Fibroblast of lung (primary cell): Measurements from ENCODE around the gene TBX3. TPM values are rescaled to one million over a fixed set of nuclear protein-coding genes. Genes with fewer than 3 reads are reported as not detected.
A peak's percentile ranks its signal among the peaks of the same experiment; 100 is the strongest.

Experiments
- DNase-seq, 2 donors: peaks; one replicate each; pipeline versions ENCODE4 v3.0.0 to v3.0.0-alpha.2; 2010; ENCODE audit warnings: low read depth in 2 of 2
- H2AFZ ChIP-seq: 2 replicates; pipeline ENCODE4 v1.5.1; 2012; ENCODE audit warnings: low read length, control low read depth, inconsistent platforms
- H3K27ac ChIP-seq: 2 replicates; pipeline ENCODE4 v1.5.1; 2011; ENCODE audit warnings: low read length, control low read depth; ENCODE audit not compliant: insufficient read depth
- H3K27me3 ChIP-seq: 2 replicates; pipeline ENCODE4 v1.5.1; 2011; ENCODE audit warnings: mild to moderate bottlenecking, low read length; ENCODE audit not compliant: control insufficient read depth, insufficient read depth
- H3K36me3 ChIP-seq: 2 replicates; pipeline ENCODE4 v1.5.1; 2011; ENCODE audit warnings: low read length; ENCODE audit not compliant: control insufficient read depth, insufficient read depth
- H3K4me1 ChIP-seq: 2 replicates; pipeline ENCODE4 v1.5.1; 2011; ENCODE audit warnings: low read length; ENCODE audit not compliant: control insufficient read depth, insufficient read depth; ENCODE audit errors: extremely low read depth
- H3K4me2 ChIP-seq: 2 replicates; pipeline ENCODE4 v1.5.1; 2011; ENCODE audit warnings: low read length, control low read depth; ENCODE audit not compliant: insufficient read depth; ENCODE audit errors: extremely low read depth
- H3K4me3 ChIP-seq, 4 experiments: fragments of 200-600 bp in 1 of 4; sonication (generic) in 1 of 4; replicated peaks in 1 of 4; 2 replicates each; pipeline ENCODE4 v1.5.1; 2011 to 2016; ENCODE audit warnings: low read length in 4 of 4, low read depth in 3 of 4, mild to moderate bottlenecking in 3 of 4, control low read depth in 2 of 4, inconsistent platforms in 1 of 4, mixed read lengths in 1 of 4; ENCODE audit not compliant: insufficient read depth in 1 of 4; ENCODE audit errors: control extremely low read depth in 1 of 4
- H3K79me2 ChIP-seq: 2 replicates; pipeline ENCODE4 v1.5.1; 2012; ENCODE audit warnings: mild to moderate bottlenecking, low read length, inconsistent platforms; ENCODE audit not compliant: control insufficient read depth, insufficient read depth
- H3K9ac ChIP-seq: 2 replicates; pipeline ENCODE4 v1.5.1; 2011; ENCODE audit warnings: mild to moderate bottlenecking, low read length, control low read depth; ENCODE audit not compliant: insufficient read depth
- H3K9me3 ChIP-seq: 2 replicates; pipeline ENCODE4 v1.5.1; 2012; ENCODE audit warnings: low read depth, low read length; ENCODE audit not compliant: control insufficient read depth, insufficient read depth
- H4K20me1 ChIP-seq: 2 replicates; pipeline ENCODE4 v1.5.1; 2011; ENCODE audit warnings: low read length; ENCODE audit not compliant: control insufficient read depth, insufficient read depth; ENCODE audit errors: extremely low read depth
- CTCF ChIP-seq, 2 donors: IDR thresholded peaks in 1 of 2; conservative IDR thresholded peaks in 1 of 2; 1 replicate in 1 of 2; 2 replicates in 1 of 2; pipeline ENCODE4 v1.5.1; 2011 to 2012; ENCODE audit warnings: low read length in 2 of 2, control low read depth in 1 of 2, inconsistent platforms in 1 of 2, low read depth in 1 of 2, mild to moderate bottlenecking in 1 of 2
- EZH2 ChIP-seq: IDR thresholded peaks from 2 replicates; pipeline ENCODE4 v1.5.1; 2012; ENCODE audit warnings: low read length, control low read depth, mild to moderate bottlenecking; ENCODE audit errors: missing control alignments
- polyA plus RNA-seq, 2 donors: library from polyadenylated mRNA; depleted of rRNA in 1 of 2; stranded (reverse) in 1 of 2; unstranded in 1 of 2; fragments of >200 nt; gene quantifications; 2 replicates each; pipeline ENCODE4 v1.2.1, GENCODE V29; 2011 to 2012; ENCODE audit warnings: missing spikeins in 1 of 2
- total RNA-seq: library from RNA; depleted of rRNA; stranded (reverse); fragments of >200 nt; gene quantifications from 2 replicates; pipeline ENCODE4 v1.2.1, GENCODE V29; 2014

The TBX3 gene
- total and polyA plus RNA-seq, 2 donors (not counting 1 experiment from before 2014, with no cell fraction given): 19.9 to 66.4 TPM

GRCh38 chr12:114627393-114627792, 56.6 kb downstream of the TBX3 start:
- no peak overlapping the region for H3K9ac ChIP-seq
- no peaks in the 10 kb centered on the region for H3K79me2 ChIP-seq
- H4K20me1 ChIP-seq: no peaks in the 10 kb centered on the region
- no peaks in the 10 kb centered on the region for H3K27me3 ChIP-seq
- no peaks in the 10 kb centered on the region for H3K9me3 ChIP-seq
- TF ChIP-seq EZH2 (no peak), CTCF (conservative IDR thresholded peaks at IDR 0.05 in 1 of 2, IDR thresholded peaks at IDR 0.05 in 1 of 2; ENCODE audit: low read depth in 1 of 2, low read length in 2 of 2) (no peak)
- H3K4me2 ChIP-seq: no peak overlapping the region
- no peak for DNase-seq
- no peak overlapping the region for H2AFZ ChIP-seq
- no peaks in the 10 kb centered on the region for H3K36me3 ChIP-seq
- no peaks in the 10 kb centered on the region for H3K4me1 ChIP-seq
- H3K4me3 ChIP-seq: no peak overlapping the region
- no peak overlapping the region for H3K27ac ChIP-seq

GRCh38 chr12:114625294-114625851, 58.6 kb downstream of the TBX3 start:
- no peak overlapping the region for H2AFZ ChIP-seq
- H3K79me2 ChIP-seq: no peaks in the 10 kb centered on the region

GRCh38 chr12:114623737-114624136, 60.2 kb downstream of the TBX3 start:
- Histone ChIP-seq H3K79me2 (no peaks in the 10 kb centered on the region), H3K9ac (no peak overlapping the region), H3K4me1 (no peaks in the 10 kb centered on the region), H3K36me3 (no peaks in the 10 kb centered on the region), H4K20me1 (no peaks in the 10 kb centered on the region), H3K27ac (no peak overlapping the region), H2AFZ (no peak overlapping the region), H3K4me2 (no peak overlapping the region), H3K9me3 (no peaks in the 10 kb centered on the region), H3K4me3 (no peak overlapping the region), H3K27me3 (no peaks in the 10 kb centered on the region)
- no peak for TF ChIP-seq EZH2
- no peak for TF ChIP-seq CTCF (conservative IDR thresholded peaks at IDR 0.05 in 1 of 2, IDR thresholded peaks at IDR 0.05 in 1 of 2; ENCODE audit: low read depth in 1 of 2, low read length in 2 of 2)
- no peak for DNase-seq

More at GRCh38 chr12:114625294-114625851, 58.6 kb downstream of the TBX3 start:
- Histone ChIP-seq H3K4me2 (no peak overlapping the region), H3K27ac (no peak overlapping the region), H3K27me3 (no peaks in the 10 kb centered on the region), H3K4me1 (no peaks in the 10 kb centered on the region), H3K36me3 (no peaks in the 10 kb centered on the region), H3K4me3 (no peak overlapping the region), H3K9me3 (no peaks in the 10 kb centered on the region), H4K20me1 (no peaks in the 10 kb centered on the region), H3K9ac (no peak overlapping the region)
- TF ChIP-seq CTCF (conservative IDR thresholded peaks at IDR 0.05 in 1 of 2, IDR thresholded peaks at IDR 0.05 in 1 of 2; ENCODE audit: low read depth in 1 of 2, low read length in 2 of 2) (peak; percentile 84 to 88), EZH2 (no peak)
- peak; percentile 67 to 80 for DNase-seq
